C1 segment of cervical spinal cord (tissue), 14 donors: Measurements from ENCODE around the gene GC.
"Not testable (repeated sequence)": the region's sequence is repeated elsewhere in the genome, so short reads cannot be mapped to it uniquely, and the experiment has no call there.

Experiments
- DNase-seq, 14 donors: peaks; one replicate each; lab custom pipeline; 2025; lab: John Stamatoyannopoulos, UW

GC gene

GRCh38 chr4:71783972-71784371 is at the start of gene GC:
TSS of gene GC (minus strand) at chr4:71784079. CDS start at chr4:71784018, 61 bp downstream.
- DNase-seq: no peak

GRCh38 chr4:71833232-71833900 is 49.5 kb upstream of the GC start:
- DNase-seq: no peak

GRCh38 chr4:71832049-71832448 is 48.2 kb upstream of the GC start:
- DNase-seq: no peak

GRCh38 chr4:71830497-71831190 is 46.8 kb upstream of the GC start:
- no peak for DNase-seq

- DNase-seq: no peak
Observed at GRCh38 chr4:71828470-71828869, 44.6 kb upstream of the GC start.

- DNase-seq: no peak
Observed at GRCh38 chr4:71827826-71828225, 43.9 kb upstream of the GC start.

- DNase-seq: no peak
Observed at GRCh38 chr4:71816676-71817303, 32.9 kb upstream of the GC start.

GRCh38 chr4:71814433-71814832 is 30.6 kb upstream of the GC start:
- DNase-seq: no peak

GRCh38 chr4:71809805-71810204 is 25.9 kb upstream of the GC start:
- DNase-seq: not testable (repeated sequence)

GRCh38 chr4:71807469-71807868 is 23.6 kb upstream of the GC start:
- DNase-seq: no peak

GRCh38 chr4:71805230-71805629 is 21.4 kb upstream of the GC start:
- not testable (repeated sequence) for DNase-seq

- DNase-seq: not testable (repeated sequence)
Observed at GRCh38 chr4:71804017-71804697, 20.3 kb upstream of the GC start.

GRCh38 chr4:71785959-71786358 is 2.1 kb upstream of the GC start:
- DNase-seq: no peak

GRCh38 chr4:71784569-71785197 is 804 bp upstream of the GC start:
- DNase-seq: no peak

GRCh38 chr4:71777891-71778290 is 6.0 kb downstream of the GC start:
- no peak for DNase-seq

GRCh38 chr4:71775449-71775848 is 8.4 kb downstream of the GC start:
- no peak for DNase-seq

- no peak for DNase-seq
Observed at GRCh38 chr4:71774136-71774535, 9.7 kb downstream of the GC start.

- no peak for DNase-seq
Observed at GRCh38 chr4:71773004-71773403, 10.9 kb downstream of the GC start.

GRCh38 chr4:71772592-71772991 is 11.3 kb downstream of the GC start:
- DNase-seq: no peak

- no peak for DNase-seq
Observed at GRCh38 chr4:71771613-71772012, 12.3 kb downstream of the GC start.

GRCh38 chr4:71769434-71769833 is 14.4 kb downstream of the GC start:
- DNase-seq: no peak

GRCh38 chr4:71768123-71768522 is 15.8 kb downstream of the GC start:
- DNase-seq: no peak
